ENCODE measurements around the gene GALNT2.

DNA sequence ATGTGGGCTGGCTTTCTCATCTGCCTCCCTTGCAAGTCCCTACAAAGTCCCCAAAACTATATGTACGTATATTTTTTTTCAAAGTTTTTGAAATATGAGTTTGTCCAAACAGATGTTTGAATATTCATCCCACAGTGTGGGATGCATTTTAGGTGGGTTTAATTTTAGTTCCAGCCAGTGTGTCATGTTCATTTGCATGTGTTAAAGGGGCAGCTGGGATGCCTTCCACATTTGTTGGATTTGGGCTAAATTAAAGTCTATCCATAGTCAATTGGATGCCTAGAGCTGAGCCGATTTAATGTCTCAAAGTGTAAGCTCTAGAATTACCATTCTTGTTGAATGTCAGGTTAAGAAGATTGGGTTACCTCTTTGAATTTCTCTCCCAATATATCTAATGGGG is 139.2 kb downstream of the GALNT2 start:
- TF ChIP-seq, protein P1, sequence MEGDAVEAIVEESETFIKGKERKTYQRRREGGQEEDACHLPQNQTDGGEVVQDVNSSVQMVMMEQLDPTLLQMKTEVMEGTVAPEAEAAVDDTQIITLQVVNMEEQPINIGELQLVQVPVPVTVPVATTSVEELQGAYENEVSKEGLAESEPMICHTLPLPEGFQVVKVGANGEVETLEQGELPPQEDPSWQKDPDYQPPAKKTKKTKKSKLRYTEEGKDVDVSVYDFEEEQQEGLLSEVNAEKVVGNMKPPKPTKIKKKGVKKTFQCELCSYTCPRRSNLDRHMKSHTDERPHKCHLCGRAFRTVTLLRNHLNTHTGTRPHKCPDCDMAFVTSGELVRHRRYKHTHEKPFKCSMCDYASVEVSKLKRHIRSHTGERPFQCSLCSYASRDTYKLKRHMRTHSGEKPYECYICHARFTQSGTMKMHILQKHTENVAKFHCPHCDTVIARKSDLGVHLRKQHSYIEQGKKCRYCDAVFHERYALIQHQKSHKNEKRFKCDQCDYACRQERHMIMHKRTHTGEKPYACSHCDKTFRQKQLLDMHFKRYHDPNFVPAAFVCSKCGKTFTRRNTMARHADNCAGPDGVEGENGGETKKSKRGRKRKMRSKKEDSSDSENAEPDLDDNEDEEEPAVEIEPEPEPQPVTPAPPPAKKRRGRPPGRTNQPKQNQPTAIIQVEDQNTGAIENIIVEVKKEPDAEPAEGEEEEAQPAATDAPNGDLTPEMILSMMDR (IDR thresholded peaks at IDR 0.05 in 8 of 11, conservative IDR thresholded peaks at IDR 0.05 in 3 of 11): no peak
- TF ChIP-seq POLR2A (IDR thresholded peaks at IDR 0.05) (no peak), POLR2AphosphoS5 (IDR thresholded peaks at IDR 0.05) (no peak)

Measured in spleen (tissue), 7 donors.